Upper lobe of left lung (tissue), 4 donors: ENCODE data around the gene CD109.

Source experiments
- POLR2A ChIP-seq, 4 donors: fragments of 450-650 bp; IDR thresholded peaks; one replicate each; pipeline ENCODE4 v1.5.1; 2016 to 2017; ENCODE audit warnings: antibody characterized with exemption in 4 of 4, mild to moderate bottlenecking in 2 of 4
- TF ChIP-seq, protein P1 (sequence below), 6 experiments: fragments of 450-650 bp in 4 of 6; fragments of 200-600 bp in 2 of 6; sonication (generic) in 2 of 6; IDR thresholded peaks; one replicate each; pipeline ENCODE4 v1.5.1; 2016 to 2019; ENCODE audit warnings: antibody characterized with exemption in 6 of 6

DNA sequence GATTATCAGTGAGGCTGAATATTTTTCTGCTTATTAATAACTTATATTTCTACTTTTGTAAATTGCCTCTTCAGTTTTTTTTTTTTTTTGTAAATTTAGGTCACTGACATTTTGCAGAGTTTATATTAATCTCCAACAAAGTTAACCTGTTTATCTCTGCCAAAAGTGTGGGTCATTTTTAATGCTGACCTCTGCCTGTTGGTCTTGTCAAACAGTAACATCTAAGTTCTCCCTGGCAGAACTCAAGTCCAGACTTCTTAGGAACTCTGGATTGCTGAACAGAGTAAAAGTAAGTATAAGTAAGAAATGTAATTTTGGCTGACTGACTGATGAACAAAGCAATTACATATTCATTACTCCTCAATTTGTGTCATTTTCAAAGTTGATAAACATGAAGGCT is 83.9 kb downstream of the CD109 start:
- TF ChIP-seq POLR2A (IDR thresholded peaks at IDR 0.05), result no peak
- TF ChIP-seq, protein P1, sequence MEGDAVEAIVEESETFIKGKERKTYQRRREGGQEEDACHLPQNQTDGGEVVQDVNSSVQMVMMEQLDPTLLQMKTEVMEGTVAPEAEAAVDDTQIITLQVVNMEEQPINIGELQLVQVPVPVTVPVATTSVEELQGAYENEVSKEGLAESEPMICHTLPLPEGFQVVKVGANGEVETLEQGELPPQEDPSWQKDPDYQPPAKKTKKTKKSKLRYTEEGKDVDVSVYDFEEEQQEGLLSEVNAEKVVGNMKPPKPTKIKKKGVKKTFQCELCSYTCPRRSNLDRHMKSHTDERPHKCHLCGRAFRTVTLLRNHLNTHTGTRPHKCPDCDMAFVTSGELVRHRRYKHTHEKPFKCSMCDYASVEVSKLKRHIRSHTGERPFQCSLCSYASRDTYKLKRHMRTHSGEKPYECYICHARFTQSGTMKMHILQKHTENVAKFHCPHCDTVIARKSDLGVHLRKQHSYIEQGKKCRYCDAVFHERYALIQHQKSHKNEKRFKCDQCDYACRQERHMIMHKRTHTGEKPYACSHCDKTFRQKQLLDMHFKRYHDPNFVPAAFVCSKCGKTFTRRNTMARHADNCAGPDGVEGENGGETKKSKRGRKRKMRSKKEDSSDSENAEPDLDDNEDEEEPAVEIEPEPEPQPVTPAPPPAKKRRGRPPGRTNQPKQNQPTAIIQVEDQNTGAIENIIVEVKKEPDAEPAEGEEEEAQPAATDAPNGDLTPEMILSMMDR (IDR thresholded peaks at IDR 0.05), result no peak
